BJ (cell line): ENCODE data around the gene CX3CR1. TPM values are rescaled to one million over a fixed set of nuclear protein-coding genes. Genes with fewer than 3 reads are reported as not detected.

ENCODE experiments used
- CTCF ChIA-PET: fragments of 350-600 bp; formaldehyde crosslinking; extraction: SDS; loops from one replicate; lab custom pipeline; 2021; ENCODE audit warnings: antibody characterized with exemption, inconsistent platforms; lab: Yijun Ruan, JAX
- POLR2A ChIA-PET: fragments of 300-600 bp; sonication (Branson Sonifier 250); formaldehyde crosslinking; extraction: SDS; loops from one replicate; lab custom pipeline; 2021; ENCODE audit warnings: antibody characterized with exemption; lab: Charles Lee
- DNase-seq: peaks from one replicate; pipeline ENCODE4 v3.0.0-alpha.2; 2011; ENCODE audit warnings: low read depth
- H3K27me3 ChIP-seq: 2 replicates; pipeline ENCODE4 v1.6.0; 2011; ENCODE audit warnings: low read length; ENCODE audit not compliant: control insufficient read depth, insufficient read depth
- H3K36me3 ChIP-seq: 2 replicates; pipeline ENCODE4 v1.5.1; 2011; ENCODE audit warnings: low read length; ENCODE audit not compliant: control insufficient read depth, insufficient read depth
- H3K4me3 ChIP-seq: 2 replicates; pipeline ENCODE4 v1.5.1; 2011; ENCODE audit warnings: low read depth, mild to moderate bottlenecking, control low read depth, low read length
- CTCF ChIP-seq: IDR thresholded peaks from 2 replicates; pipeline ENCODE4 v1.5.1; 2011; ENCODE audit warnings: low read depth, mild to moderate bottlenecking, control low read depth, inconsistent platforms, low read length, moderate library complexity; ENCODE audit not compliant: insufficient read depth
- polyA minus RNA-seq: library from RNA; depleted of rRNA, polyadenylated mRNA; stranded (reverse); fragments of >200 nt; gene quantifications from 2 replicates; pipeline ENCODE4 v1.2.3, GENCODE V29; 2011; rRNA and poly(A)+ RNA removed
- polyA plus RNA-seq: library from polyadenylated mRNA; depleted of rRNA; stranded (reverse); fragments of >200 nt; gene quantifications from 2 replicates; pipeline ENCODE4 v1.2.3, GENCODE V29; 2011; rRNA removed

Gene CX3CR1
- 0.45 and 0.51 TPM in 2 replicates for polyA plus RNA-seq
- polyA minus RNA-seq = 0.28 and 0.36 TPM in 2 replicates

GRCh38 chr3:39279745-39280517 lies at the start of gene CX3CR1:
TSS of gene CX3CR1 (minus strand) at chr3:39280036. CDS start at chr3:39266509, 13,527 bp downstream.
- Histone ChIP-seq H3K27me3 (peaks cover 2% of the 10 kb centered on the region; the same call in 1 of the 2 replicates), H3K4me3 (no peak within 1 kb of the TSS), H3K36me3 (no peaks in the 10 kb centered on the region)
- no peak for TF ChIP-seq CTCF
- CTCF ChIA-PET = interaction anchor here (0.8 to 10.4 kb wide), 11 partner anchors 8 to 154 kb away, joined by 3 to 62 read pairs (median 5); partner anchors contain the start of gene XIRP1
- no peak for DNase-seq
- POLR2A ChIA-PET = no interaction called here

- H3K4me3 ChIP-seq = no peak within 1 kb of the TSS
- no peak for DNase-seq
- ChIA-PET CTCF (no interaction called here), POLR2A (no interaction called here)
- H3K27me3 ChIP-seq = no peaks in the 10 kb centered on the region; the same call in 1 of the 2 replicates
- TF ChIP-seq CTCF = no peak
- H3K36me3 ChIP-seq = no peaks in the 10 kb centered on the region
Observed at GRCh38 chr3:39329493-39329892, 49.7 kb upstream of the CX3CR1 start, which contains the start of gene CCR8. TSS of gene CCR8 (plus strand) at chr3:39329709. CDS start at chr3:39332332, 2,623 bp downstream.

- Histone ChIP-seq H3K27me3 (no peaks in the 10 kb centered on the region; the same call in 1 of the 2 replicates), H3K4me3 (no peak overlapping the region), H3K36me3 (no peaks in the 10 kb centered on the region)
- no peak for DNase-seq
- ChIA-PET POLR2A (no interaction called here), CTCF (no interaction called here)
- no peak for TF ChIP-seq CTCF
Observed at GRCh38 chr3:39327746-39328349, 48.0 kb upstream of the CX3CR1 start.

- ChIA-PET POLR2A (no interaction called here), CTCF (no interaction called here)
- no peak for TF ChIP-seq CTCF
- Histone ChIP-seq H3K36me3 (no peaks in the 10 kb centered on the region), H3K27me3 (no peaks in the 10 kb centered on the region; the same call in 1 of the 2 replicates), H3K4me3 (no peak overlapping the region)
- no peak for DNase-seq
Observed at GRCh38 chr3:39327053-39327745, 47.4 kb upstream of the CX3CR1 start.

- Histone ChIP-seq H3K4me3 (no peak overlapping the region), H3K27me3 (no peaks in the 10 kb centered on the region; the same call in 1 of the 2 replicates), H3K36me3 (no peaks in the 10 kb centered on the region)
- TF ChIP-seq CTCF = no peak
- no peak for DNase-seq
- ChIA-PET POLR2A (no interaction called here), CTCF (no interaction called here)
Observed at GRCh38 chr3:39325236-39325635, 45.4 kb upstream of the CX3CR1 start.
